Smooth muscle cell of the brain vasculature (primary cell): ENCODE results near the gene USP5.
A peak's percentile ranks its signal among the peaks of the same experiment; 100 is the strongest.
"Not testable (repeated sequence)": the region's sequence is repeated elsewhere in the genome, so short reads cannot be mapped to it uniquely, and the experiment has no call there.

ENCODE experiments used
- DNase-seq: peaks from one replicate; pipeline ENCODE4 v3.0.0-alpha.2; 2012; ENCODE audit warnings: low read depth, low spot score

Gene USP5

GRCh38 chr12:6865307-6865706 is 13.4 kb downstream of the USP5 start:
- DNase-seq, result not testable (repeated sequence)

- no peak for DNase-seq
Observed at GRCh38 chr12:6866163-6866919, 14.4 kb downstream of the USP5 start.

GRCh38 chr12:6866920-6867412 is 15.0 kb downstream of the USP5 start:
- no peak for DNase-seq

GRCh38 chr12:6867413-6868210 is 15.7 kb downstream of the USP5 start, which contains the start of gene TPI1:
Gene TPI1 (plus strand): TSS chr12:6867531. CDS start chr12:6867567, 36 bp downstream.
- DNase-seq, result no peak

- DNase-seq, result no peak
Observed at GRCh38 chr12:6868211-6869048, 16.5 kb downstream of the USP5 start.

GRCh38 chr12:6869049-6870021 is 17.4 kb downstream of the USP5 start:
- DNase-seq, result no peak

GRCh38 chr12:6870304-6870703 is 18.4 kb downstream of the USP5 start:
- DNase-seq, result not testable (repeated sequence)

GRCh38 chr12:6871052-6871957 is 19.4 kb downstream of the USP5 start:
- DNase-seq, result no peak

- DNase-seq, result no peak
Observed at GRCh38 chr12:6872073-6873048, 20.4 kb downstream of the USP5 start.

- DNase-seq, result peak; percentile 89
Observed at GRCh38 chr12:6873094-6874014, 21.4 kb downstream of the USP5 start, which contains the start of gene SPSB2. Gene SPSB2 (minus strand): TSS chr12:6873303. CDS start chr12:6872901, 402 bp downstream.

- DNase-seq, result not testable (repeated sequence)
Observed at GRCh38 chr12:6874015-6874368, 22.0 kb downstream of the USP5 start.

GRCh38 chr12:6879824-6880223 is 27.9 kb downstream of the USP5 start:
- DNase-seq, result not testable (repeated sequence)

- no peak for DNase-seq
Observed at GRCh38 chr12:6883252-6883651, 31.3 kb downstream of the USP5 start.

GRCh38 chr12:6883683-6884082 is 31.7 kb downstream of the USP5 start:
- DNase-seq, result no peak

GRCh38 chr12:6884539-6884938 is 32.6 kb downstream of the USP5 start:
- no peak for DNase-seq

GRCh38 chr12:6886206-6886999 is 34.5 kb downstream of the USP5 start:
- DNase-seq, result not testable (repeated sequence)
